Endothelial cell of umbilical vein (primary cell): ENCODE results near the gene DUS1L. TPM values are rescaled to one million over a fixed set of nuclear protein-coding genes. Genes with fewer than 3 reads are reported as not detected.

Experiments
- BruUV-seq: library from RNA; stranded (reverse); fragments of 400-500 nt; replicated peaks from 2 replicates; lab custom pipeline; 2021; lab: Mats Ljungman, UMichigan
- CTCF ChIA-PET: fragments of 300-600, 350-600 bp; sonication (Branson Sonifier 250); formaldehyde crosslinking; loops from one replicate; lab custom pipeline; 2021; ENCODE audit warnings: antibody characterized with exemption, inconsistent platforms; lab: Charles Lee
- POLR2A ChIA-PET: fragments of 300-600, 350-600 bp; sonication (Branson Sonifier 250); formaldehyde crosslinking; loops from one replicate; lab custom pipeline; 2021; ENCODE audit warnings: antibody characterized with exemption, inconsistent platforms; lab: Charles Lee
- DNase-seq: peaks from one replicate; pipeline ENCODE4 v3.0.0-alpha.2; 2011; ENCODE audit warnings: low read depth, low spot score
- FAIRE-seq: peaks from 2 replicates; lab custom pipeline; 2011; peaks lifted over from hg19 to GRCh38; lab: Jason Lieb, UNC
- H2AFZ ChIP-seq: 2 replicates; pipeline ENCODE4 v1.6.0; 2012; ENCODE audit warnings: low read depth, low read length, control low read depth, inconsistent platforms
- H3K27ac ChIP-seq: 2 replicates; pipeline ENCODE4 v1.5.1; 2011; ENCODE audit warnings: low read depth, mild to moderate bottlenecking, control low read depth, low read length, moderate library complexity; ENCODE audit not compliant: insufficient read depth
- H3K27me3 ChIP-seq, 2 experiments: 2 replicates each; pipeline versions ENCODE4 v1.6.0 to v1.6.1; 2011; ENCODE audit warnings: low read length in 2 of 2, mixed read lengths in 1 of 2; ENCODE audit not compliant: control insufficient read depth in 2 of 2, insufficient read depth in 2 of 2
- H3K36me3 ChIP-seq, 2 experiments: 2 replicates in 1 of 2; 3 replicates in 1 of 2; pipeline ENCODE4 v1.5.1; 2011; ENCODE audit warnings: low read length in 2 of 2, mild to moderate bottlenecking in 1 of 2, moderate library complexity in 1 of 2; ENCODE audit not compliant: control insufficient read depth in 2 of 2, insufficient read depth in 2 of 2; ENCODE audit errors: extremely low read depth in 1 of 2
- H3K4me1 ChIP-seq: 3 replicates; pipeline ENCODE4 v1.5.1; 2011; ENCODE audit warnings: mild to moderate bottlenecking, low read length; ENCODE audit not compliant: control insufficient read depth, insufficient read depth; ENCODE audit errors: extremely low read depth
- H3K4me2 ChIP-seq: 2 replicates; pipeline ENCODE4 v1.6.1; 2011; ENCODE audit warnings: low read length, control low read depth, mixed read lengths; ENCODE audit not compliant: insufficient read depth
- H3K4me3 ChIP-seq, 3 experiments: fragments of 200-600 bp in 1 of 3; sonication (generic), shearing (Covaris generic) in 1 of 3; replicated peaks in 1 of 3; 2 replicates each; pipeline ENCODE4 v1.5.1; 2011 to 2016; ENCODE audit warnings: control low read depth in 3 of 3, low read length in 3 of 3, mild to moderate bottlenecking in 2 of 3, inconsistent platforms in 1 of 3, low read depth in 1 of 3, moderate library complexity in 1 of 3; ENCODE audit not compliant: insufficient read depth in 1 of 3
- H3K79me2 ChIP-seq: 2 replicates; pipeline ENCODE4 v1.6.0; 2012; ENCODE audit warnings: low read length, inconsistent platforms; ENCODE audit not compliant: control insufficient read depth, insufficient read depth
- H3K9ac ChIP-seq: replicated peaks from 2 replicates; pipeline ENCODE3; 2011; ENCODE audit warnings: low read length, control low read depth; ENCODE audit not compliant: insufficient read depth; ENCODE audit errors: extremely low read depth
- H3K9me1 ChIP-seq: replicated peaks from 3 replicates; pipeline ENCODE4 v1.6.0; 2011; ENCODE audit warnings: mild to moderate bottlenecking, low read length; ENCODE audit not compliant: control insufficient read depth, insufficient read depth; ENCODE audit errors: extremely low read depth
- H3K9me3 ChIP-seq: replicated peaks from 2 replicates; pipeline ENCODE4 v1.5.1; 2012; ENCODE audit warnings: low read length, inconsistent platforms; ENCODE audit not compliant: control insufficient read depth, insufficient read depth
- H4K20me1 ChIP-seq: replicated peaks from 2 replicates; pipeline ENCODE3; 2011; ENCODE audit warnings: mild to moderate bottlenecking, low read length; ENCODE audit not compliant: control insufficient read depth, insufficient read depth; ENCODE audit errors: extremely low read depth
- EZH2 ChIP-seq: IDR thresholded peaks from 2 replicates; pipeline ENCODE4 v1.6.1; 2012; ENCODE audit warnings: borderline replicate concordance, low read depth, mild to moderate bottlenecking, moderate library complexity, low read length, inconsistent platforms; ENCODE audit not compliant: severe bottlenecking
- FOS ChIP-seq: IDR thresholded peaks from 2 replicates; pipeline ENCODE4 v1.6.1; 2011; ENCODE audit warnings: mild to moderate bottlenecking, low read length, moderate library complexity, borderline replicate concordance; ENCODE audit not compliant: insufficient read depth
- GATA2 ChIP-seq: IDR thresholded peaks from 2 replicates; pipeline ENCODE4 v1.7.0; 2011; ENCODE audit warnings: low read depth, mild to moderate bottlenecking, moderate library complexity, mixed read lengths, low read length; ENCODE audit not compliant: insufficient read length, insufficient read depth
- JUN ChIP-seq: IDR thresholded peaks from 2 replicates; pipeline ENCODE4 v1.6.1; 2011; ENCODE audit warnings: borderline replicate concordance, low read depth; ENCODE audit not compliant: insufficient read length, insufficient read depth
- MYC ChIP-seq: IDR thresholded peaks from one replicate; pipeline ENCODE4 v1.6.1; 2011; ENCODE audit warnings: mild to moderate bottlenecking, low read depth, low read length
- POLR2A ChIP-seq: IDR thresholded peaks from 2 replicates; pipeline ENCODE4 v1.6.1; 2012; ENCODE audit warnings: low read depth, mild to moderate bottlenecking, control low read depth, low read length
- POLR2AphosphoS5 ChIP-seq: IDR thresholded peaks from 2 replicates; pipeline ENCODE4 v1.6.1; 2012; ENCODE audit warnings: low read depth, mild to moderate bottlenecking, control low read depth, low read length, moderate library complexity; ENCODE audit not compliant: insufficient read depth
- dilution Hi-C: fragments of 300-500 bp; cut with MboI; formaldehyde crosslinking; loops from one replicate; pipeline ENCODE4 v1.15.0; 2019; ENCODE audit warnings: low sequenced_read_pairs; ENCODE audit not compliant: extremely low pct_ligation_motif_present
- intact Hi-C: fragments of 100-400 bp; cut with micrococcal nuclease; formaldehyde crosslinking; loops from one replicate; pipeline ENCODE4 v1.10.0; 2022
- polyA plus RNA-seq, 4 experiments: library from polyadenylated mRNA; depleted of rRNA in 3 of 4; stranded (reverse) in 3 of 4; unstranded in 1 of 4; fragments of >200 nt; gene quantifications; 2 replicates each; pipeline versions ENCODE4 v1.2.1 to v1.2.3, GENCODE V29; 2011 to 2012; ENCODE audit warnings: missing spikeins in 1 of 4
- total RNA-seq: library from RNA; stranded (reverse); gene quantifications from 2 replicates; pipeline ENCODE4 v1.2.3, GENCODE V29; 2021
- TF ChIP-seq, protein P1 (sequence below), 2 donors: IDR thresholded peaks; 1 replicate in 1 of 2; 2 replicates in 1 of 2; pipeline ENCODE4 v1.5.1; 2011; ENCODE audit warnings: low read length in 2 of 2, mild to moderate bottlenecking in 2 of 2, moderate library complexity in 2 of 2, control low read depth in 1 of 2, inconsistent platforms in 1 of 2, low read depth in 1 of 2; ENCODE audit not compliant: insufficient read depth in 1 of 2; ENCODE audit errors: extremely low read depth in 1 of 2
- TF ChIP-seq, protein P2 (sequence below): IDR thresholded peaks from 2 replicates; pipeline ENCODE4 v1.6.1; 2011; ENCODE audit not compliant: insufficient read depth, insufficient read length

The DUS1L gene
- total and polyA plus RNA-seq, 2 donors (not counting 3 experiments of a cell fraction or from before 2014, with no cell fraction given), result 60.1 to 92.9 TPM

DNA sequence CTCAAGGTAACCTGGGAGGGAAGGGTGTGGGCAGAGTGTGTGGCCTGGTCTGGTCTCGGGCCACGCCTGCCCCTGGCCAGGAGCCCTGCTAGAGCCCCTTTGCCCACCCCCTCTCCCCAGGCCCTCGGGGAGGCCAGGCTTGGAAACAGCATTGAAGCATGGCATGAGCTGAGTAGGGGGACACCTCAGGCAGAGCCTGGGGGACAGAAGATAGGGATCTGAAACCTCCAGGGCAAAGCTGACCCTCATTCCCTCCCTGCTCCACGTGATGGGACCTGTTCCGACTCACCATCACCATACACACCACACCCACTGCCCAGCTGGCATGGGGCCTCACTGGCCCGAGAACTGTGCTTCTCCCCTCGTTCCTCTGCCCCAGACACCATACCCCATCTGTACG, 16.5 kb downstream of the DUS1L start:
- H3K4me2 ChIP-seq, result no peak overlapping the region
- POLR2A ChIA-PET, result no interaction called here
- no peaks in the 10 kb centered on the region for H3K9me3 ChIP-seq
- CTCF ChIA-PET, result interaction anchor here (1.0 to 3.8 kb wide), 2 partner anchors 11 to 18 kb away, joined by 4 to 18 read pairs; partner anchors contain the start of genes DCXR and RAC3
- dilution Hi-C loops (no loop called here), intact Hi-C loops (no loop called here)
- H3K4me1 ChIP-seq, result peaks cover 11% of the 10 kb centered on the region
- no TSS peak for BruUV-seq
- H3K9me1 ChIP-seq, result no peaks in the 10 kb centered on the region
- DNase-seq (no peak), FAIRE-seq (no peak)
- no peak overlapping the region for H2AFZ ChIP-seq
- peaks cover 0 to 14% of the 10 kb centered on the region in 2 experiments for H3K36me3 ChIP-seq
- no peak overlapping the region for H3K27ac ChIP-seq
- no peak for TF ChIP-seq POLR2AphosphoS5
- no peak for TF ChIP-seq POLR2A
- TF ChIP-seq FOS, result no peak
- TF ChIP-seq, protein P1, sequence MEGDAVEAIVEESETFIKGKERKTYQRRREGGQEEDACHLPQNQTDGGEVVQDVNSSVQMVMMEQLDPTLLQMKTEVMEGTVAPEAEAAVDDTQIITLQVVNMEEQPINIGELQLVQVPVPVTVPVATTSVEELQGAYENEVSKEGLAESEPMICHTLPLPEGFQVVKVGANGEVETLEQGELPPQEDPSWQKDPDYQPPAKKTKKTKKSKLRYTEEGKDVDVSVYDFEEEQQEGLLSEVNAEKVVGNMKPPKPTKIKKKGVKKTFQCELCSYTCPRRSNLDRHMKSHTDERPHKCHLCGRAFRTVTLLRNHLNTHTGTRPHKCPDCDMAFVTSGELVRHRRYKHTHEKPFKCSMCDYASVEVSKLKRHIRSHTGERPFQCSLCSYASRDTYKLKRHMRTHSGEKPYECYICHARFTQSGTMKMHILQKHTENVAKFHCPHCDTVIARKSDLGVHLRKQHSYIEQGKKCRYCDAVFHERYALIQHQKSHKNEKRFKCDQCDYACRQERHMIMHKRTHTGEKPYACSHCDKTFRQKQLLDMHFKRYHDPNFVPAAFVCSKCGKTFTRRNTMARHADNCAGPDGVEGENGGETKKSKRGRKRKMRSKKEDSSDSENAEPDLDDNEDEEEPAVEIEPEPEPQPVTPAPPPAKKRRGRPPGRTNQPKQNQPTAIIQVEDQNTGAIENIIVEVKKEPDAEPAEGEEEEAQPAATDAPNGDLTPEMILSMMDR (IDR thresholded peaks at IDR 0.05; ENCODE audit: extremely low read depth in 1 of 2, insufficient read depth in 1 of 2, low read depth in 1 of 2, low read length in 2 of 2), result no peak
- no peak for TF ChIP-seq GATA2
- no peak for TF ChIP-seq MYC
- H3K27me3 ChIP-seq, result no peaks in the 10 kb centered on the region
- no peak overlapping the region for H3K9ac ChIP-seq
- peaks cover 11% of the 10 kb centered on the region for H3K79me2 ChIP-seq
- no peak overlapping the region for H3K4me3 ChIP-seq
- no peaks in the 10 kb centered on the region for H4K20me1 ChIP-seq

DNA sequence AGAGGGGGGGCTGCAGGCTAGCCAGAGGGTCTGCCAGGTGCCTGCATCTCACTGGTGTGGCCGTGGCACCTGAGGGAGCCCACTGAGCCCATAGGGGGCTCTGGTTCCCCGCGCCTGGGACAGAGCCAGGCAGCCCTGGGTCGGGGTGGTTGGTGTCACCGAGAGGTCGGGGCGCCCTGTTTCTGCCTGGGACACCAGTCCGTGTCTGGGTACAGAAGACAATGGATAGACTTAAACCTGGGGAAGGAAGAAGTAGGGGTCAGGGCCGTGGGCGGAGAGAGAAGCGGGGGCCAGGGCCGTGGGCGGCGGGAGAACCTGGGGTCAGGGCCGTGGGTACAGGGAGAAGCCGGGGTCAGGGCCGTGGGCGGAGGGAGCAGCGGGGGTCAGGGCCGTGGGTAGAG, 17.0 kb downstream of the DUS1L start:
- no peak overlapping the region for H3K9ac ChIP-seq
- no peak overlapping the region for H3K4me3 ChIP-seq
- POLR2A ChIA-PET, result no interaction called here
- BruUV-seq, result no TSS peak
- H3K9me3 ChIP-seq, result no peaks in the 10 kb centered on the region
- peaks cover 11% of the 10 kb centered on the region for H3K4me1 ChIP-seq
- CTCF ChIA-PET, result interaction anchor here (1.0 kb wide), 1 partner anchor 18 kb away, joined by 4 read pairs; the partner anchor contains the start of gene RAC3
- H3K36me3 ChIP-seq, result peaks cover 0 to 8% of the 10 kb centered on the region in 2 experiments
- FAIRE-seq (no peak), DNase-seq (no peak)
- H3K27me3 ChIP-seq, result no peaks in the 10 kb centered on the region
- dilution Hi-C loops (no loop called here), intact Hi-C loops (no loop called here)
- H2AFZ ChIP-seq, result no peak overlapping the region
- peaks cover 11% of the 10 kb centered on the region for H3K79me2 ChIP-seq
- TF ChIP-seq MYC (no peak), JUN (no peak), EZH2 (no peak), GATA2 (no peak), POLR2A (no peak), FOS (no peak)
- TF ChIP-seq, protein P2, sequence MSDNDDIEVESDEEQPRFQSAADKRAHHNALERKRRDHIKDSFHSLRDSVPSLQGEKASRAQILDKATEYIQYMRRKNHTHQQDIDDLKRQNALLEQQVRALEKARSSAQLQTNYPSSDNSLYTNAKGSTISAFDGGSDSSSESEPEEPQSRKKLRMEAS, result no peak
- H3K27ac ChIP-seq, result no peak overlapping the region
- no peak overlapping the region for H3K4me2 ChIP-seq
- H4K20me1 ChIP-seq, result no peaks in the 10 kb centered on the region
- H3K9me1 ChIP-seq, result no peaks in the 10 kb centered on the region
